GM10248 (cell line): ENCODE results near the gene GRIK4.
"Not testable (repeated sequence)": the region's sequence is repeated elsewhere in the genome, so short reads cannot be mapped to it uniquely, and the experiment has no call there.

ENCODE experiments used
- CTCF ChIA-PET: fragments of 300-600 bp; sonication (Branson Sonifier 250); formaldehyde crosslinking; extraction: SDS; loops from one replicate; lab custom pipeline; 2021; ENCODE audit warnings: antibody characterized with exemption; lab: Yijun Ruan, JAX
- POLR2A ChIA-PET: fragments of 350-650 bp; sonication (Branson Sonifier 250); formaldehyde crosslinking; extraction: SDS; loops from one replicate; lab custom pipeline; 2020; ENCODE audit warnings: antibody characterized with exemption; lab: Yijun Ruan, JAX
- DNase-seq: peaks from one replicate; pipeline ENCODE4 v3.0.0; 2012; ENCODE audit errors: extremely low spot score
- TF ChIP-seq, protein P1 (sequence below): IDR thresholded peaks from 2 replicates; pipeline ENCODE4 v1.5.1; 2012; ENCODE audit warnings: mild to moderate bottlenecking, low read depth; ENCODE audit errors: extremely low read depth, missing control alignments, control extremely low read depth

GRIK4 gene

DNA sequence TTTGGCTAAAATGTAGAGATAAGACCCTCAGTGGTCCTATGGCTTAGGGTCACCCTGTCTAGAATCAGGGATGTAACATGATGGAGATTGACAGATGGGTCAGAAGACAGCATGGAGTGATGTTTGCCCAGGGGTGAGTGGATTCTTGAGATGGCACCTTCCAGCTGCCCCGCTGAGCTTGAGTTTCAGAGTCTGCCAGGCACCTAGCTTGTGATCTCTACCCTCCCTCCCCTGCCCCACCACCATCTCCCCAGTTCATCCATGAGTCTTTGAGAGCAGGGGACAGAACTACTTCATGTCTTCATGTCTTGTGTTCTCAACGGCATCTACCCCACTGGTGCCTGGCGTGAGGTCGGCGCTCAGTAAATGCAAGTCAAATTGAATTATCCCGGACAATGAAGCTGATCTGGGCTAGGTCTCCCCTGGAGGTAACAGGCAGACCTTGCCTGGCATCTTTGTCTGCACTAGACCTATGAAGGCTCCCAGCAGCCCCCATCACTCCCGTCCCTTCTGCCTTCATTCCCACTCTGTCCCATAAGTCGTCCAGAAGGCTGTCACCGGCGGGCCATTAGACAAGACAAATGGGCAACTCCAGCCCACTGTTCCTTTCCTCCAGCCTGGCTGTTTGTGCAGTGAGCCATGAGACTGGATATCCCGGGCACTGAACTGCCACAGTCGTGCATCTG is 273.2 kb downstream of the GRIK4 start:
- ChIA-PET CTCF (interaction anchor here (1.1 to 3.3 kb wide), 2 partner anchors 8 to 18 kb away, joined by 3 to 14 read pairs; no protein-coding TSS in a partner anchor), POLR2A (no interaction called here)

DNA sequence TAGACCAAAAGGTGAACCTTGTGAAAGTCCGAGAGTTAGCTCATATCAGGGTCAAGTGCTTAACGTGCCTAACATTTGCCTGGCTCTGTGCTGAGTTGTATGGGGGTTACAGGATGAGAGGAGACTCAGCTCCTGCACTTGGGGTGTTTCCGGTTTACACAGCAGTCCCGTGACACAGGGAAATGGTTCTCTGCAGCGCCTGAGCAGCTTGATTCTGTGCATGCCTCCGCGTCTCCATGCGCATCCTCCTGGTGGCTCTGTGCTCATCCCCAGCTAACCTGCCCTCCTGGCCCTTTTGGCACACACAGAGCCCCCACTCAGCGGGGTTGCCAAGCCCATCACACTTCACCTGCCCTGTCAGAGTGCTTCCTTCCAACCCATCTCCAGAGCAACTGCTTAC is 274.0 kb downstream of the GRIK4 start:
- DNase-seq = no peak
- TF ChIP-seq, protein P1, sequence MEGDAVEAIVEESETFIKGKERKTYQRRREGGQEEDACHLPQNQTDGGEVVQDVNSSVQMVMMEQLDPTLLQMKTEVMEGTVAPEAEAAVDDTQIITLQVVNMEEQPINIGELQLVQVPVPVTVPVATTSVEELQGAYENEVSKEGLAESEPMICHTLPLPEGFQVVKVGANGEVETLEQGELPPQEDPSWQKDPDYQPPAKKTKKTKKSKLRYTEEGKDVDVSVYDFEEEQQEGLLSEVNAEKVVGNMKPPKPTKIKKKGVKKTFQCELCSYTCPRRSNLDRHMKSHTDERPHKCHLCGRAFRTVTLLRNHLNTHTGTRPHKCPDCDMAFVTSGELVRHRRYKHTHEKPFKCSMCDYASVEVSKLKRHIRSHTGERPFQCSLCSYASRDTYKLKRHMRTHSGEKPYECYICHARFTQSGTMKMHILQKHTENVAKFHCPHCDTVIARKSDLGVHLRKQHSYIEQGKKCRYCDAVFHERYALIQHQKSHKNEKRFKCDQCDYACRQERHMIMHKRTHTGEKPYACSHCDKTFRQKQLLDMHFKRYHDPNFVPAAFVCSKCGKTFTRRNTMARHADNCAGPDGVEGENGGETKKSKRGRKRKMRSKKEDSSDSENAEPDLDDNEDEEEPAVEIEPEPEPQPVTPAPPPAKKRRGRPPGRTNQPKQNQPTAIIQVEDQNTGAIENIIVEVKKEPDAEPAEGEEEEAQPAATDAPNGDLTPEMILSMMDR = no peak
- ChIA-PET POLR2A (no interaction called here), CTCF (interaction anchor here (1.8 to 3.3 kb wide), 2 partner anchors 9 to 17 kb away, joined by 3 to 14 read pairs; no protein-coding TSS in a partner anchor)

More for the DNA sequence above, 273.2 kb downstream of the GRIK4 start:
- DNase-seq = no peak
- TF ChIP-seq, protein P1 = no peak

DNA sequence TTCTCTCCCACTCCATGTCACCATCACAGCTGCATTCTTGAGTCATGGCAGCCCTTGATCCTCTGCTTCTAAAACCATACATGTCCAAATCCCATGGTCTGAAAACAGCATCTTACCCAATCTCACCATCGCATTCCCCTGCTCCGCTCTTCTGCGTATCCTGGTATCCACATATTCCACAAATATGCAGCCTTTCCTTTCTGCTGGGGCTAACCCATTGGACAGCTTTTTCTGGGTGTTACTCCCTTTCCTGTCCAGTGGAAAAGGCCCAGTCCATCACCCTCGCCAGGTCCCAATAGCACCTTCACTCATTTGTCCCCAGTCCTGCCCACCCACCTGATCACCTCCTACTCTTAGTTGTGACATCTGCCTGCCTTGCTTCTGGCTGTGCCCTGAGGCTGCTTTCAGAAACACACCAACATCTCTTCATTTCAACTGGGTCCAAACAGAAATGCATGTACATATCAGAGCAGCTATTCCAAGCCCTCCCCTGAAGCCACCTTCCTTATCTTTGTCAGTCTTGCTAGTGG is 274.7 kb downstream of the GRIK4 start:
- TF ChIP-seq, protein P1 = no peak
- ChIA-PET POLR2A (no interaction called here), CTCF (interaction anchor here (1.0 to 3.3 kb wide), 3 partner anchors 10 to 16 kb away, joined by 3 to 14 read pairs (median 3); no protein-coding TSS in a partner anchor)
- DNase-seq = no peak

DNA sequence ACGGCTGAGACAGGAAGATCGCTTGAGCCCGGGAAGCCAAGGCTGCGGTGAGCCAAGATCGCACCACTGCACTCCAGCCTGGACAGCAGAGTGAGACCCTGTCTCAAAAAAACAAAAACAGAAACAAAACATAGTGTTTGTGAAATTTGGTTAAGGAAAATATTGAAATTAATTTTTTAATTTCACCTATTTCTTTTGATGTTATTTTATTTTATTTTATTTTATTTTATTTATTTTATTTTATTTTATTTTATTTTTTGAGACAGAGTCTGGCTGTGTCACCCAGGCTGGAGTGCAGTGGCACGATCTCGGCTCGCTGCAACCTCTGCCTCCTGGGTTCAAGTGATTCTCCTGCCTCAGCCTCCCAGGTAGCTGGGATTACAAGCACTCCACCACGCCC is 275.7 kb downstream of the GRIK4 start:
- DNase-seq, POLR2A ChIA-PET: not testable (repeated sequence)
- CTCF ChIA-PET = interaction anchor here (1.0 to 3.3 kb wide), 3 partner anchors 10 to 15 kb away, joined by 3 to 14 read pairs (median 3); no protein-coding TSS in a partner anchor

DNA sequence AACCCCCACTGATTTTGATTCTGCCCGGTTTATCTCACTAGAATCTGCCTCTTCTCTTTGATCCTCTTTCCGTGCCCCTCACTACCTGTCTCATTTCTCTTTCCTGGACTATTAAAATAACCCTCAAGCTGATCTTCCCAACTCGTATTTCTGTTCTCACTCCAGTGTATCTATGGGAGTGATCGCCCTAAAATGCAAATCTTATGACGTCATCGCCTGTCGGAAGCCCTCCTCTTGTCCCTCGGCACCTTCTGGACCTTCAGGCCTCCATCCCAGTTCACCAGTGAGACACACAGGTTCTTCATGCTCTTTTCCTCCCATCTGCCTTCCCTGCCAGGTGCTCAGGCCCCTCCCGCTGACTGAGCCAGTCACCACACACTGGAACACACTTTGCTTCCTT is 277.8 kb downstream of the GRIK4 start:
- DNase-seq = no peak

DNA sequence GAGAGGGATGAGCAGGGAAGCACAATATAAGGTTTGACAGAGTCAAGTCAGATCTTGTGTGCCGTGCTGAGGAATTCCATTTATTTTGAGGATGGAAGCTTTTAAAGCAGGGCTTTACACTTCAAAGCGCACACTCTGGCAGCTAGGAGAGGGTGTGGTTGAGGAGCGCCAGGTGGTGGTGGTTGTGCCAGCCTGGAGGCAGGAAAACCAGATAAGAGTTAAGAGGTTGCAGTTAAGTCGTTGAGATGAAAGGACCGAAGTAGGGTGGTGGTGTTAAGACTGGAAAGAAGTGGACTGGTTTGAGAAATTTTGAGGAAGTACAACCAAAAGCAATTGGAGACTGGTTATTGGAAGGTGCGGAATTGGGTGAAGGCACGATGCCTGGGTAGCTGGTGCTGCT is 280.8 kb downstream of the GRIK4 start:
- ChIA-PET CTCF (interaction anchor here (1.0 to 6.2 kb wide), 2 partner anchors 8 to 10 kb away, joined by 3 to 38 read pairs; no protein-coding TSS in a partner anchor), POLR2A (no interaction called here)
- TF ChIP-seq, protein P1 = no peak

More for the DNA sequence above, 277.8 kb downstream of the GRIK4 start:
- TF ChIP-seq, protein P1 = no peak
- CTCF ChIA-PET = interaction anchor here (6.2 kb wide), 1 partner anchor 13 kb away, joined by 38 read pairs; no protein-coding TSS in a partner anchor
- POLR2A ChIA-PET = no interaction called here

DNA sequence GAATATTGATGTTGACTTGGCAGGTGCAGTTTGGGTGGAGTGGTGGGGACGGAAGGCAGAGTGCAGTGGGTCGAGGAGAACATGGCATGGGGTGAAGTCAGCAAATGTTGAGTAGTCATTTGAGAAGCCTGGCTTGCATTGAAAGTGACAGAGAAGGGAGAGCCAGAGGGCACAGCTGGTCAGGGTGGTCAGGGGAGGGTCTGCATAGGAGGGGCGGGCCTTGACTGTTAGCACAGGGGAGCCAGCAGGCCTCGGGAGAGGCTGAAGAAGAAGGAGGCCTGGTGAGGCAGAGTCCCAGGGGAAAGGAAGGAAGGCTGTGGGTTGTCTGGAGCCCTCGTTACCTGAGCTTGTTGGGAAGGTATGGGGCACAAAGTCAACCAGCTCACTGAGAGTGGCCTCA is 281.6 kb downstream of the GRIK4 start:
- no peak for DNase-seq
- TF ChIP-seq, protein P1 = no peak
- POLR2A ChIA-PET = no interaction called here
- CTCF ChIA-PET = interaction anchor here (1.0 to 6.2 kb wide), 3 partner anchors 9 to 13 kb away, joined by 3 to 38 read pairs (median 3); no protein-coding TSS in a partner anchor

More for the DNA sequence above, 280.8 kb downstream of the GRIK4 start:
- no peak for DNase-seq
